ENCODE data around the gene PXMP2. TPM values are rescaled to one million over a fixed set of nuclear protein-coding genes. Genes with fewer than 3 reads are reported as not detected.

PXMP2 gene
- total RNA-seq, 1 donor from 2014 or later: 15.0 TPM

GRCh38 chr12:132734206-132734605 lies 46.8 kb downstream of the PXMP2 start:
- no peaks in the 10 kb centered on the region for H3K27me3 ChIP-seq
- no peak overlapping the region for H3K27ac ChIP-seq
- no peaks in the 10 kb centered on the region for H3K4me1 ChIP-seq
- H3K36me3 ChIP-seq: peaks cover 0 to 83% of the 10 kb centered on the region in 2 donors
- intact Hi-C loops (cut with DNase I): no loop called here
- H3K9me3 ChIP-seq: no peaks in the 10 kb centered on the region
- DNase-seq (ENCODE audit: extremely low spot score in 2 of 2): no peak
- H3K4me3 ChIP-seq: no peak overlapping the region
- TF ChIP-seq POLR2A (IDR thresholded peaks at IDR 0.05): no peak
- no peak for TF ChIP-seq POLR2AphosphoS5 (IDR thresholded peaks at IDR 0.05; ENCODE audit: insufficient read depth in 1 of 2, low read depth in 1 of 2)
- TF ChIP-seq, protein P1, sequence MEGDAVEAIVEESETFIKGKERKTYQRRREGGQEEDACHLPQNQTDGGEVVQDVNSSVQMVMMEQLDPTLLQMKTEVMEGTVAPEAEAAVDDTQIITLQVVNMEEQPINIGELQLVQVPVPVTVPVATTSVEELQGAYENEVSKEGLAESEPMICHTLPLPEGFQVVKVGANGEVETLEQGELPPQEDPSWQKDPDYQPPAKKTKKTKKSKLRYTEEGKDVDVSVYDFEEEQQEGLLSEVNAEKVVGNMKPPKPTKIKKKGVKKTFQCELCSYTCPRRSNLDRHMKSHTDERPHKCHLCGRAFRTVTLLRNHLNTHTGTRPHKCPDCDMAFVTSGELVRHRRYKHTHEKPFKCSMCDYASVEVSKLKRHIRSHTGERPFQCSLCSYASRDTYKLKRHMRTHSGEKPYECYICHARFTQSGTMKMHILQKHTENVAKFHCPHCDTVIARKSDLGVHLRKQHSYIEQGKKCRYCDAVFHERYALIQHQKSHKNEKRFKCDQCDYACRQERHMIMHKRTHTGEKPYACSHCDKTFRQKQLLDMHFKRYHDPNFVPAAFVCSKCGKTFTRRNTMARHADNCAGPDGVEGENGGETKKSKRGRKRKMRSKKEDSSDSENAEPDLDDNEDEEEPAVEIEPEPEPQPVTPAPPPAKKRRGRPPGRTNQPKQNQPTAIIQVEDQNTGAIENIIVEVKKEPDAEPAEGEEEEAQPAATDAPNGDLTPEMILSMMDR (IDR thresholded peaks at IDR 0.05): no peak

- H3K4me1 ChIP-seq: no peaks in the 10 kb centered on the region
- H3K9me3 ChIP-seq: no peaks in the 10 kb centered on the region
- H3K27me3 ChIP-seq: no peaks in the 10 kb centered on the region
- intact Hi-C loops (cut with DNase I): no loop called here
- no peak overlapping the region for H3K27ac ChIP-seq
- no peak for TF ChIP-seq POLR2A (IDR thresholded peaks at IDR 0.05)
- TF ChIP-seq POLR2AphosphoS5 (IDR thresholded peaks at IDR 0.05; ENCODE audit: insufficient read depth in 1 of 2, low read depth in 1 of 2): no peak
- TF ChIP-seq, protein P1 (IDR thresholded peaks at IDR 0.05): no peak
- H3K4me3 ChIP-seq: no peak overlapping the region
- DNase-seq (ENCODE audit: extremely low spot score in 2 of 2): no peak
- peaks cover 0 to 86% of the 10 kb centered on the region in 2 donors for H3K36me3 ChIP-seq
Observed at GRCh38 chr12:132735496-132735895, 48.1 kb downstream of the PXMP2 start.

GRCh38 chr12:132736378-132736777 lies 49.0 kb downstream of the PXMP2 start:
- DNase-seq (ENCODE audit: extremely low spot score in 2 of 2): no peak
- H3K27me3 ChIP-seq: no peaks in the 10 kb centered on the region
- peaks cover 0 to 86% of the 10 kb centered on the region in 2 donors for H3K36me3 ChIP-seq
- no peaks in the 10 kb centered on the region for H3K9me3 ChIP-seq
- no peak overlapping the region for H3K27ac ChIP-seq
- TF ChIP-seq POLR2AphosphoS5 (IDR thresholded peaks at IDR 0.05; ENCODE audit: insufficient read depth in 1 of 2, low read depth in 1 of 2): no peak
- TF ChIP-seq, protein P1 (IDR thresholded peaks at IDR 0.05): no peak
- no peak for TF ChIP-seq POLR2A (IDR thresholded peaks at IDR 0.05)
- H3K4me3 ChIP-seq: no peak overlapping the region
- intact Hi-C loops (cut with DNase I): no loop called here
- no peaks in the 10 kb centered on the region for H3K4me1 ChIP-seq

DNA sequence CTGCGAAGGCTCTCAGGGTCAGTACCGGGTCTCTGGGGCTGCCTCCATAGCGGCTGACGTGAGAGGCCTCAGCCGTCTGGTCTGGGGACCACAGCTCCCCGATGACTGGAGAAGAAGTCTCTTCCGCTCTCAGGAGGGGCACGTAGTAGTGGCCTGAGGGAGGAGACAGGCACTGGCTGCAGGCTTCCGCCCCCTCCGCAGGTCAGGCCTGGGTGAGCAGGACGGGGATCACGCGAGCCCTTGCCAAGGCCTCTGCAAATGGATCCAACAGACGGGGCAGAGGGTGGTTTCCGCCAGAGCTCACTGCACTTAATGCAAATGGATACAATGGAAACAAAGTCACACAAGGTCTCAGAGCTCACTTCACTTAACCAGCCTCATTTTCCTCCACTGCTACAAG lies 49.5 kb downstream of the PXMP2 start:
- intact Hi-C loops (cut with DNase I): no loop called here

More for the DNA sequence above, 49.5 kb downstream of the PXMP2 start:
- no peak overlapping the region for H3K4me3 ChIP-seq
- H3K4me1 ChIP-seq: no peaks in the 10 kb centered on the region
- TF ChIP-seq, protein P1 (IDR thresholded peaks at IDR 0.05): no peak
- TF ChIP-seq POLR2AphosphoS5 (IDR thresholded peaks at IDR 0.05; ENCODE audit: insufficient read depth in 1 of 2, low read depth in 1 of 2): no peak
- no peak for TF ChIP-seq POLR2A (IDR thresholded peaks at IDR 0.05)
- no peaks in the 10 kb centered on the region for H3K9me3 ChIP-seq
- peaks cover 0 to 86% of the 10 kb centered on the region in 2 donors for H3K36me3 ChIP-seq
- no peaks in the 10 kb centered on the region for H3K27me3 ChIP-seq
- no peak for DNase-seq (ENCODE audit: extremely low spot score in 2 of 2)
- H3K27ac ChIP-seq: no peak overlapping the region
